Measurements from ENCODE around the gene DOCK11.
"Not testable (repeated sequence)": the region's sequence is repeated elsewhere in the genome, so short reads cannot be mapped to it uniquely, and the experiment has no call there.

DNA sequence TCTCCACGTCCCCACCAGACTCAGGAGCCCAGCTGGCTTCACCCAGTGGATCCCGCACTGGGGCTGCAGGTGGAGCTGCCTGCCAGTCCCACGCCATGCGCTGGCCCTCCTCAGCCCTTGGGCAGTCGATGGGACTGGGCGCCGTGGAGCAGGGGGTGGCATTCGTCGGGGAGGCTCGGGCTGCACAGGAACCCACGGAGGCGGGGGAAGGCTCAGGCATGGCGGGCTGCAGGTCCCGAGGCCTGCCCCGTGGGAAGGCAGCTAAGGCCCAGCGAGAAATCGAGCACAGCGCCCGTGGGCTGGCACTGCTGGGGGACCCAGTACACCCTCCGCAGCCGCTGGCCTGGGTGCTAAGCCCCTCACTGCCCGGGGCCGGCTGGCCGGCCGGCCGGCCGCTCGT, 221.2 kb downstream of the DOCK11 start:
- TF ChIP-seq, protein P1, sequence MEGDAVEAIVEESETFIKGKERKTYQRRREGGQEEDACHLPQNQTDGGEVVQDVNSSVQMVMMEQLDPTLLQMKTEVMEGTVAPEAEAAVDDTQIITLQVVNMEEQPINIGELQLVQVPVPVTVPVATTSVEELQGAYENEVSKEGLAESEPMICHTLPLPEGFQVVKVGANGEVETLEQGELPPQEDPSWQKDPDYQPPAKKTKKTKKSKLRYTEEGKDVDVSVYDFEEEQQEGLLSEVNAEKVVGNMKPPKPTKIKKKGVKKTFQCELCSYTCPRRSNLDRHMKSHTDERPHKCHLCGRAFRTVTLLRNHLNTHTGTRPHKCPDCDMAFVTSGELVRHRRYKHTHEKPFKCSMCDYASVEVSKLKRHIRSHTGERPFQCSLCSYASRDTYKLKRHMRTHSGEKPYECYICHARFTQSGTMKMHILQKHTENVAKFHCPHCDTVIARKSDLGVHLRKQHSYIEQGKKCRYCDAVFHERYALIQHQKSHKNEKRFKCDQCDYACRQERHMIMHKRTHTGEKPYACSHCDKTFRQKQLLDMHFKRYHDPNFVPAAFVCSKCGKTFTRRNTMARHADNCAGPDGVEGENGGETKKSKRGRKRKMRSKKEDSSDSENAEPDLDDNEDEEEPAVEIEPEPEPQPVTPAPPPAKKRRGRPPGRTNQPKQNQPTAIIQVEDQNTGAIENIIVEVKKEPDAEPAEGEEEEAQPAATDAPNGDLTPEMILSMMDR (conservative IDR thresholded peaks at IDR 0.05; ENCODE audit: low read depth, low read length) = not testable (repeated sequence)
- TF ChIP-seq EZH2 (IDR thresholded peaks at IDR 0.05; ENCODE audit: borderline replicate concordance, low read depth, low read length, poor library complexity, severe bottlenecking) = not testable (repeated sequence)
